HG03558 (cell line): ENCODE measurements around the gene QPCTL.

Experiments
- ATAC-seq: cut with Tn5 transposase; IDR thresholded peaks from one replicate; pipeline ENCODE4 v1.9.1; 2021; ENCODE audit warnings: moderate number of reproducible peaks; ENCODE audit not compliant: unreplicated experiment; ENCODE audit errors: extremely low read depth

The QPCTL gene

GRCh38 chr19:45692187-45693105 lies at the start of gene QPCTL:
QPCTL (plus strand) TSS chr19:45692666; CDS start chr19:45692704, 38 bp downstream.
- ATAC-seq: peak; percentile 67

- ATAC-seq: no peak
These were observed 49.2 kb upstream of the QPCTL start for GRCh38 chr19:45643024-45643926.

DNA sequence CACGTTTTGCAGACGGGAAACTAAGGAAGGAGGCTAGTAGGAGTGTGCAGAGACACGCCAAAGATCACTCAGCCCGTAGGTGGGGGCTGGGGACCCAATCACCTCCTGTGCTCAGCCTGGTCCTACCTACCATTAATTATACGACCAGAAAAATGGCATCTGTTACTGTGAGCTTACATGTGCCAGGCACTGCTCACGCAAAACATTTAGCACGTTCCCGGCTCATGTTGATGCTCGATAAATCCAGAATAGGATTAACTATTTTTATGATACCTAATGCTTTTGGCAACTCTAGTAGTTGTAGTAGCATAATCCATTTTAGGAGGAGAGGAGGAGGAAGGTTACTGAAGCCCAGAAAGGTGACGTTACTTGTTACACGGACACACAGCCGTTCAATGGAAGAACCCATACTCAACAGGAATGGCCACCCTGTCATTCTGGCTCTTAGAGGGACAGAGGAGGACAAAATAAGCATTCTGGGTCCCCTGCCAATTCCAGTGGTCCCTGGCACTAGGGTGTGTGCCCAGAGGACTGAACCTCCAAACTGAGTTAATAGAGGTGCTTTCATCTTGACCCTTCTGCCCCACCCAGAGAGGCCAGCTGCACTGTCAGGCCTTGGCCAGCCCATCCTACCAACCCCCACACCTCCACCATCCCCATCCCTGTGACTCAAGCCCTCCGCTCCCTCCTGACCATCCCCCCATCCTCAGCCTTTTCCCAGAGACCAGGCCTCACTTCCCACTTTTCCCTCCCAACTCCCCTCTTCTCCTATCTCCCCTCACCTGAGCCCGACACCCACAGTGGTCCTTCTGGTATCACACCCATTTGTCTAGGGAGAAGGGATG lies 48.3 kb upstream of the QPCTL start:
- no peak for ATAC-seq

DNA sequence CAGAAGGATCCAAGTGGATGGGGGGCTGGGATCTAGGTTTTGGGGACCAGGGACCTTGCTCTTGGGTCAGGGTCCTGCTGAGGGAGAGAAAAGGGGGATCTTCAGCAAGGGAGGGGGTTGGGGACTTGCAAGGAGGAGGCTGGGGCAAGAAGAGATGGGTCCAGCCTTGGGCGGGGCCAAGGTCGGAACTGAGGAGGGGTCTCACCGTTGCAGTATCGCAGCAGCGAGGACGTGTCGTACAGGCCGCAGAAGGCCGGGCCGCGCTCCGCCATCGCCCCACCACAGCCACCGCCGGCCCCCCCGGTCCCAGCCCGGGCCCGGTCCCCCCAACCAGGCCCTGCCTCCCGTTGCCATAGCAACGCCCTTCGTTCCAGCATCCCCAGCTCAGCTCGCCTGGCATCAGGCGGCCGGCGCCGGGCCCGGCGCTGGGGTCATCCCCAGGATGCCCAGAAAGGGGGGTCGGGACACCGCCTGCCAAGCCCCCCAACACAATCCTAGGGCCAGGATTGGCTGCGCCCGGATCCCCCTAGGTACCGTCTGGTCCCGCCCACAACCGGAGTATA lies 47.3 kb upstream of the QPCTL start:
- no peak for ATAC-seq

DNA sequence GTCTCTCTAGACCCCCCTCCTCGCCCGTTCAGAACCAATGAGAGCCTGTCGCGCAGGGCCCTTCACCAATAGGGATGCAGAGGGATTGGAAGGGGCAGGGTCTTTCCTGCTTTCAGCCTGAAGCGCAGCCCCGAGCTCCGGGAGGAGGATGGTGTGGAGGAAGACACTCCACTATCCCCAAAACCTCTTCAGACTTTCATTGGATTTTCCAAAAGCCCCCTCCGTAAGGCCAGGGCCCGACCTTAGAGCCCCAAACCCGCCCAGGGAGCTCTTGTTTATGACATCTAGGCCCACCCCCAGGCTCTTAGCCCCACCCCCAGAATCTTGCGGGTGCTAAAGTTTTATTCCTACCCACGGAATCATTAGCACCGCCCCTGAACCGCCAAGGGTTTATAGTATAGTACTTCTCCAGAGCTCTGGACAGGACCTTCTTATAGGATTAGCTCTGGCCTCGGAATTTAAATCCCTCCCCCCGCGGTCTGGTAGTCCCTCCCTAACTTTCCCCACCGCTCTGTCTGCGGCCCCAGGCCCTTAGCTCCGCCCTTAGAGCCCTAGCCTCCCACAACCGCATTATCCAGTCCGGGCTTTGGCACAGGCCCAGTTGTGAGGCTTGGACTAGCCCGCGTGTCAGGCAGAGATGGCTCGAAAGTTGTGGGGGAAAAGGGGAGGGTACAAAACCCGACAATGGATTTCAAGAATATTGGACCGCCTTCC lies 46.7 kb upstream of the QPCTL start:
- ATAC-seq: no peak

- no peak for ATAC-seq
These were observed 46.1 kb upstream of the QPCTL start for GRCh38 chr19:45646345-45646698.

DNA sequence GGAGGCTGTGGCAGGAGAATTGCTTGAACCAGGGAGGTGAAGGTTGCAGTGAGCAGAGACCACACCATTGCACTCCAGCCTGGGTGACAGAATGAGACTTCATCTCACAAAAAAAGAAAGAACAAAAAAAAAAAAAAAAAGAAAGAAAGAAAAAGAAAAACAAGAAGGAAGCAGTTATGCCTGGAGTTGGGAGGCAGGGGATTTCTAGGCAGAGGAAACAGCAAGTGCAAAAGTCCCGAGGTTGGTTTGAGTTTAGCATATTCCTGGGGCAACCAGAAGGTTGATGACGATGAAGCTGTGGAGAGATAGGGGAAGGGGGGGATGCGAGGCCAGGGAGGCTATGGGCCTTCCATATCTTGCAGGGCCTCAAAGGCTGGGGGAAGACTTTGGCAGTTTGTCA lies 41.7 kb upstream of the QPCTL start:
- ATAC-seq: no peak

DNA sequence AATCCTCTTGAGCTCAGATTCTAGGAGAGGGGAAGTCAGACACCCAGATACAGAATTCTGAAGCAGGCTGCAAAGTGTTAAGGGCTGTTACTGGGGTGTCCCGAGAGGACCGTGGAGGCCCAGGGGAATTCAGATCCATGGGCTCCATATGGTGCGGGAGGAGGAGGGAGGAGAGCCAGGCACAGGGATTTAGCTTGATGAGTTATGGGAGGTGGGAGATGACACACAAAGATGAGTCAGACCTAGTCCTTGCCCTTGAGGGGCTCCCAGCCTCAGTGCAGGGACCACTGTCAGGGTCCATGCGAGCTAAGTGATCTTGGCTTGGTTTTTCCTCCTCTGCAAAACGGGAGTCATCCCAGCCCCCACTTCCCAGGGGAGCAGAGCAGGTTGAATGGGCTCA lies 38.8 kb upstream of the QPCTL start:
- ATAC-seq: no peak

DNA sequence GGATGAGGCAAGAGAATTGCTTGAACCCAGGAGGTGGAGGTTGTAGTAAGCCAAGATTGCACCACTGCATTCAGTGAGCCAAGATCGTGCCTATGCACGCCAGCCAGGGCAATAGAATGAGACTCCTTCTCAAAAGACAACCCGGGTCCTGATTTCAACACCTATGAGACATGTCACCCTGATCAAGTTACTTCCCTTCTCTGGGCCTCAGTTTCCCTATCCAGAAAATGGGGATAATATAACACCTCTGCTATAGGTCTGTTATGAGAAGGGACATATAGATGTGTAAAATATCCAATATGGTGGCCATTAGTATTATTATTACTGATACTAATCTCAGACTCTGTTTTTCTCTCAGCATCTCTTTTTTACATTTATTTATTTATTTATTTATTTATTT lies 37.4 kb upstream of the QPCTL start:
- ATAC-seq: no peak

DNA sequence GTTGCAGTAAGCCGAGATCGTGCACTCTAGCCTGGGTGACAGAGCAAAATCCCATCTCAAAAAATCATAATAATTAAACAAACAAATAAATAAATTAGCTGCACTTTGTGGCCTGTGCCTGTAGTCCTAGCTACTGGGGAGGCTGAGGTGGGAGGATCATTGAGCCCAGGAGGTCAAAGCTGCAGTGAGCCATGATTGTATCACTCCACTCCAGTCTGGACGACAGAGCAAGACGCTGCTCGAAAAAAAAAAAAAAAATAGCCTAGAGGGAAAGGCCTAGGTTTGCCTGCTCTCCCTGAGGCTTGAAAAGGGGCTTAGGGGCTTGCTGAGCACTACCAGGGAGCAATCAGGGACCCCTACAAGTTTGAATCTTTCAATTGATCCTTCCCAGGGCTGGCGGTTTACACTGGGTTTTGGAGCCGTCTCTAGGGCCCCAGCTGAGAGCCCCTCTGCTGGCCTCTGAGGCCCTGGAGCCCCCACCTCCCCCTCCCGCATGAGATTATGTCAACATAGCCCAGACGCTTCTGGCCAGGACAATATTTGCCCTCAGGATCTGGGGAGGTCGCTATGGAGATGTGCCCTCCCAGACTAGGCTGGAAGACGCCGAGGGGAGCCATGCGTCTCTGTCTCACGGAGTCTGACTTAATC lies 34.8 kb upstream of the QPCTL start:
- no peak for ATAC-seq

DNA sequence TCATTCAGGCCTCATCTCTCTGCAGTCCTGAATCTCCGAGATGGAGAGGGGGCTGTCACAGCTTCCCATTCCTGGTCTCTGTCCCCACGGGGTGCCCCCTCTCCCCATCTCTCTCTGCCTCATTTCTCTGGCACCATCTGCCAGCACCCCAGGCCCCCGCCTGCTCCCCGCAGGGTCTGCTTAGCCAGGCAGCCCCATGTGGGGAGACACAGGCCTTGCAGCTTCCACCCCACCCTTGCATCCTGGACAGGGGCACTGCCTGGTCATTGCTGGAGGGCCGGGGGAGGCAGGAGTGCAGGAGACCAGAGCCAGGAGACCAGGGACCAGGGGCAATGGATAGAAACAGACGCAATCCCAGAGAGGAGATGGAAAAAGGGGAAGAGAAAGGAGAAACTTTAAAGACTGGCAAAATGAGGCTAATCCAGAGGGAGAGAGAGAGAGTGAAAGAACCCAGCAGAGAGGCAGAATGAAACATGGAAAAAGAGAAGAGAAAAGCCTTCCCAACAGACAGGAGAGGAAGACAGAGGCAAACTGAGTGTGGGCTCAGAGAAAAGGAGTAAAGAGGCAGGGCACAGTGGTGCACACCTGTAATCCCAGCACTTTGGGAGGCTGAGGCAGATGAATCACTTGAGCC lies 33.3 kb upstream of the QPCTL start:
- no peak for ATAC-seq

DNA sequence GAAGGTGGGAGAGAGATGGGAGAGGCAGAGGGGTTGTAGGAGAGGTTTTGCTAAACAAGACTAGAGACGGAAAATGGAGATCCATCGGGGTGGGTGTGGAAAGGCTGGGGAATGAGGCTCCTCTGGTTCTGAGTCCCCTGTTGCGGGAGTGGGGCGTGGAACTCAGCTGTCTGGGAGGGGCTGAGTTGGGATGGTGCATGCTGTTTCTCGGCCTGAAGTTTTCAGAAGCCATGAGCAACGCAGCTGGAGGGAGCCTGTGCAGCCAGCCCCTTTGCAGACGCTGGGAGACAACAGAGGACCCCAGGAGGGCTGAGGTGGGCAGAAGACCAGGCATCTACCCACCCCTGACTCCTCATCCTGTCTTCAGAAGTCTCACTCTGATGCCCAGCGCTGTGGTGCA lies 31.8 kb upstream of the QPCTL start:
- ATAC-seq: no peak

GRCh38 chr19:45663800-45664199 lies 28.7 kb upstream of the QPCTL start:
- no peak for ATAC-seq

DNA sequence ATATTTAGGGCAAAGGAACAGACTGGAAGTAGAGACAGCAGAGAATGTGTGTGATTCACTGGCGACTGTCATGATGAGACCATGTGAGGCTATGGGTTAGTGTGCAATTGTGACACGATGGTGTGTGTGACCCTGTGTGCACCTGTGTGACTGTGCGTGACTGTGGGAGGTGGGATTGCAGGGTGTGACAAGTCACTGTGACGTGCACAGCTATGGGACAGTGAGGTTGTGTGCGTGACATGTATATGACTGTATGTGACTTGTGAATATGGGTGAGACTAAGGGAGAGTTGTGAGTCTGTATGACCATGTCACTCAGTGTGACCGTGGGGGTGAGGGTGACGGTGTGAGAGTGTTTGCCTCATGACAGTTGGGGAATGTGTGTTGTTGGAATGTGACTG lies 27.9 kb upstream of the QPCTL start:
- ATAC-seq: no peak

DNA sequence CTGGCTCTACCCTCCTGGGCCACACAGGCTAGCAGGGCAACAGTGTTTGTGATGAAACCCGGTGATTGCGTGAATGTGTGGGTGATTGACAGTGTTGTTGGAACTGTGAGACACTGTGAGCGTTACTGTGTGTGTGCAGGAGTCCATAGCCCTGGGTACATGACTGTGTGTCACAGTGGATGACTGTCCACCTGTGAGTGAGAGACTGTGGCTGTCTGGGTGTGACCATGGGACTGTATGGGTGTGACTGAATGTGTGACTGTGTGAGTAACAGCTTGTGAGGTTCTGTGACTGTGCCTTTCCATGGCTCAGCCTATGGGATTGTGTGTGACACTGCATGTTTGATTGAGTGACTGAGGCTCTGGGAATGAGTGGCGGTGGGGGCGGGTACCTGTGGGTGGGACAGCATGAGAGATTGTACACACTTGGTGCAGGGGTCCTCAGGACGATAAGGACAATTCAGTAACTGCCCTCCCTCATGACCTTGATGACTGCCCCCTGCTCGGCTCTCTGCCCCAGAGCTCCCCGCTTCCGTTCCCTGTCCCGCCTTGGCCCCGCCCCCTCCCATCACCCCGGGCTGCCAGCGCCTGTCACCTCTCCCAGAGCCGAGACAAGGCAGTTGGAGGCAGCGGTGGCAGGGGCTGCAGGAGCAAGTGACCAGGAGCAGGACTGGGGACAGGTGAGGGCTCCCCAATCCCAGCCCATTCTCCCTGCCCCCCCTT lies 24.7 kb upstream of the QPCTL start, which contains the start of gene GIPR:
TSS of gene GIPR (plus strand) at position 602 of the 722 bp plus-strand sequence. CDS start 1,300 bp downstream, outside the sequence.
- no peak for ATAC-seq

GRCh38 chr19:45668342-45668871 lies 24.1 kb upstream of the QPCTL start:
- ATAC-seq: no peak

DNA sequence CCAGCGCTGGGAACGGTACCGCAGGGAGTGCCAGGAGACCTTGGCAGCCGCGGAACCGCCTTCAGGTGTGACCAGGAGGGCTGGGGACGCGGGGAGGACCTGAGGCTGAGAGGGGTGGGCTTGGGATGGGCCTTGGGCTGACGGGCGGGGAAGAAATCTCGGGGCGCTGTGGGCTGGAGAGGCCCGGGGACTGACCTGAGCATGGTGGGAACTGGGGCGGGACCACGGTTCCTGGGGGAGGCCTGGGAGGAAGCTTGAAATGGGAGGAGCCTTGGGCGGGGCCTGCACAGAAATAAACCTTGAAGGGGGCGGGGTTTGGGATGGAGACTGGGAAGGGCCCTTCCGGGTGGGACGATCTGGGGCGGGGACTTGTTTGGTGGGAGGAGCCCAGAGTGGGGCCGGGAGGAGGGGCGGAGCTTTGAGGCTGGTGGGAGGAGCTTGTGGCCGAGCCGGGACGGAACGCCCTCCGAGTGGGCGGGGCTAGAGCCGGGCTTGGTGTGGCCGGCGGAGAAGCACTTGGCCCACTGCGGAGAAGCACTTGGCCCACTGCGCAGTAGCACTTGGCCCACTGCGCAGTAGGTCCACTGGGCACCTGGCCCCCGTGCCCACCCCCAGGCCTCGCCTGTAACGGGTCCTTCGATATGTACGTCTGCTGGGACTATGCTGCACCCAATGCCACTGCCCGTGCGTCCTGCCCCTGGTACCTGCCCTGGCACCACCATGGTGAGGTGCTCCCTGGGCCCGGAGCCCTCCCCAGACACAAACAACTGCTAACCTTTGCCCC lies 21.6 kb upstream of the QPCTL start:
- ATAC-seq: no peak
